GM18505 (cell line): ENCODE measurements around the gene SLAMF6.
"Not testable (repeated sequence)": the region's sequence is repeated elsewhere in the genome, so short reads cannot be mapped to it uniquely, and the experiment has no call there.

ENCODE experiments used
- ATAC-seq: cut with Tn5 transposase; IDR thresholded peaks from one replicate; pipeline ENCODE4 v1.9.1; 2021; ENCODE audit not compliant: unreplicated experiment
- POLR2A ChIP-seq: IDR thresholded peaks from 4 replicates; pipeline ENCODE4 v1.6.1; 2011; ENCODE audit warnings: borderline replicate concordance; ENCODE audit not compliant: insufficient read depth, insufficient read length; ENCODE audit errors: extremely low read depth

SLAMF6 gene

DNA sequence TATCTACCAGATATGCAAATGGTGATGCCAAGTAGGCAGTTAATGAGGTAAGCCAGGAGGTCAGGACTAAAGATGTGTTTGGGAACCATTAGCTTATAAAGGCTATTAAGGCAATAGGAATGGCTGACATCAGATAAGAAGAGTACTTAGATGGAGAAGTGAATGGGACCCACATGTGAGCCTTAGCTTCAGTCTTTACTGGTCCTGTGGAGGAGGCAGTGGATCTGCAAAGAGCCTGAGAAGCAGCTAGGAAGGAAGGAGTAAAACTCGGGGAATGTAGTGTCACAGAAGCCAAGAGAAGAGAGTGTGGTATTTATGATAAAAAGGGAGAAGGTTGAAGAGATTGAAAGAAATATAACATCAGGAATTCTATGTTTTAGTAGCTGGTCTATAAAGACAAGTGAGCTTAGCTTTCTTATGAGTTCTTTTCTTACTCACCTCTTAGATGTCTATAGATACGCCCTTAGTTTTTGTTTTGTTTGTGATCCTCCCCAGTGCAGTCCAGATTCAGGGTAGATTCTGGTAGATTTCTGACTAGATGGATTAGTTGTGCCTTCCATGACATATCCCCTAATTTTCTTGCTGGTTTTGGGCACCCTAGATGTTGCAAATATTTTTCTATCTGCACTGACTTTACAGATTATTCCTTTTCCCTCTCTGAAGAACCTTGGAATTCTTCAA, 39.4 kb downstream of the SLAMF6 start:
- TF ChIP-seq POLR2A = peak; percentile 39
- no peak for ATAC-seq

DNA sequence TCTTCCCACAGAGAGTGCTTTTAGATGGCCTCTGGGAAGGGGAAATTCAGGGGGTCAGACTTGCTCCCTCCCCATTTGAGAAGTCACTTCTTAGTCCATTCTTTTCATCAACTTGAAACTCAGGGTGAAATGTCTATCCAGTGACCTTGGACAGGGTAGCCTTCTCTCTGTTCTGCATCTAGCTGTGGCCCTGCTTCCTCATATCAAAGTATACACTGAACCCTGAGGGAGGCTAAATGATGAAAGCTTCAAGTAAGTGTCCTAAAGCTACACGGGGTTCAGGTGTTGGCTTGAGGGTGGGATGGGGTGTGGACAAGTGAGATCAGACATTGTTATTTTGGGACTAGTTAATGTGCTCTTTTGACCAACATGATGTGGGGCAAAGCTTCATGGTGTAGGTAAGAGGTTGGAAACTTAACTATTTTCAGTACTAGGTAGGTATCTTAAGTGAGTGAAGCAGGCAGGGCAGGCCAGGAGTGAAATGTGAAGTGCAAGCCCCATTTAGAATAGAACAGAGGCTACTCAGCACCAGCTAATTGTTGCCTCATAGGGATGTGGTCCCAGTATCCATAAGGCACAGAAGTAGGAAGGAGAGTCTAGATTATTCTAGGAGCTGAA, 41.0 kb downstream of the SLAMF6 start:
- TF ChIP-seq POLR2A = no peak
- no peak for ATAC-seq

DNA sequence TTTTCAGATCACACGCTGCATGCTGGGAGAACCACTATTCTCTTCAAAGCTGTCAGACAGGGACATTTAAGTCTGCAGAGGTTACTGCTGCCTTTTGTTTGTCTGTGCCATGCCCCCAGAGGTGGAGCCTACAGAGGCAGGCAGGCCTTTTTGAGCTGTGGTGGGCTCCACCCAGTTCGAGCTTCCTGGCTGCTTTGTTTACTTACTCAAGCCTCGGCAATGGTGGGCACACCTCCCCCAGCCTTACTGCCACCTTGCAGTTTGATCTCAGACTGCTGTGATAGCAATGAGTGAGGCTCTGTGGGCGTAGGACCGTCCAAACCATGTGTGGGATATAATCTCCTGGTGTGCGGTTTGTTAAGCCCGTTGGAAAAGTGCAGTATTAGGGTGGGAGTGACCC, 42.3 kb downstream of the SLAMF6 start:
- not testable (repeated sequence) for ATAC-seq

DNA sequence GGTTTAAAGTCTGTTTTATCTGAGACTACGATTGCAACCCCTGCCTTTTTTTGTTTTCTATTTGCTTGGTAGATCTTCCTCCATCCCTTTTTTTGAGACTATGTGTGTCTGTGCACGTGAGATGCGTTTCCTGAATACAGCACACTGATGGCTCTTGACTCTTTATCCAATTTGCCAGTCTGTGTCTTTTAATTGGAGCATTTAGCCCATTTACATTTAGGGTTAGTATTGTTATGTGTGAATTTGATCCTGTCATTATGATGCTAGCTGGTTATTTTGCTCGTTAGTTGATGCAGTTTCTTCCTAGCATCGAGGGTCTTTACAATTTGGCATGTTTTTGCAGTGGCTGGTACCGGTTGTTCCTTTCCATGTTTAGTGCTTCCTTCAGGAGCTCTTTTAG, 44.0 kb downstream of the SLAMF6 start:
- ATAC-seq = not testable (repeated sequence)

DNA sequence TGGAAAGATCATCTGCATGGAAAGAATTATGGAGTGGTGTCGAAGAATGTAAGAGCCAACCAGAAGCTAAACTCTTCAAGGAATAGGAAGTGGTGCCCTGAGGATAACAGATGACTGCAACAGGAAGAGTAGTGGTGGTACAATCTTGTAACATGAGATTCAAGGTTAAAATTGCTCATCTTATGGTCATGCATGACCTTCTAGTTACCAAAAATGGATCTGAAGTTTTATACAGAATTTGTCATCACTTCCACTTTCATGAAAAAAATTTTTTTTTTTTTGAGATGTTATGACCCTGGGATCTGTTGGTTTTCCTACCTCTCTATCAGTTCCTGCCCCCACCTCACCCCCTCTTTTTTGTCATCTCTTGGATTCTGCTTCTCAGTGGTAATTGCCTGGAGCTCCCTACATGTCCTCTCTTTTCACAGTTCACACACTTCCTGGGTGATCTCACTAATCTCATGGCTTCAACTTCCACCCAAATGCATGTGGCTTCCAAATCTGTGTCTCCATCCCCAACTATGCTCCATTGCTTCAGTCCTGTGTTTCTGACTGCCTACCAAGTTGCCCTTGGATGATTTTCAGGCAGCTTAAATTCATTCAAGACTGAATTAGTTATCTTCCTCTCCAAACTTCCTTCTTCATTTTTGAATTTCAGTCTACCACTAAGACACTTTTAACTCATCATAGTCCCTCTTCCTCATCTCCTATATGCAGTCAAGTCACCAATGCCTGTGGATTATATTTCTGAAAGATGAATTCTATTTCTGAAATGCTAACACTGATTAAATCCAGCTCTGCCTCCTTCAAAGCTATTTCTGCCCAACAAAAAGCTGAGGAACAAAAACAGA, 48.4 kb downstream of the SLAMF6 start:
- no peak for TF ChIP-seq POLR2A
- ATAC-seq = no peak

DNA sequence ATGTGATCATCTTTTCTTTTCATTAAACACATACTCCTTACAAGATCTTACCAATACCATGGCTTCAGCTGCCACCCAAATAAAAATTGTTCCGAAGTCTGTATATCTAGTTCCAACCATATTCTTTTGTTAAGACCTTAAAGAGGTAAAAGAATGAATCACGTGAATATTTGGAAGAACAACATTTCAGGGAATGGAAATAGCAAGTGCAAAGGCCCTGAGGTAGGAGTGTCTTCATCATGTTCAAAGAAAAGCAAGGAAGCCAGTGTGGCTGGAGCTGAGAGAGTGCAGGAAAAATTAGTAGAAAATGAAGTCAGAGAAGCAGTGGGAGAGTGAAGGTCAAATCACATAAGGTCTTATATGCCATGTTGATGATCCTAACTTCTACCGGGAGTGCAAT, 50.9 kb downstream of the SLAMF6 start:
- TF ChIP-seq POLR2A = no peak
- no peak for ATAC-seq

DNA sequence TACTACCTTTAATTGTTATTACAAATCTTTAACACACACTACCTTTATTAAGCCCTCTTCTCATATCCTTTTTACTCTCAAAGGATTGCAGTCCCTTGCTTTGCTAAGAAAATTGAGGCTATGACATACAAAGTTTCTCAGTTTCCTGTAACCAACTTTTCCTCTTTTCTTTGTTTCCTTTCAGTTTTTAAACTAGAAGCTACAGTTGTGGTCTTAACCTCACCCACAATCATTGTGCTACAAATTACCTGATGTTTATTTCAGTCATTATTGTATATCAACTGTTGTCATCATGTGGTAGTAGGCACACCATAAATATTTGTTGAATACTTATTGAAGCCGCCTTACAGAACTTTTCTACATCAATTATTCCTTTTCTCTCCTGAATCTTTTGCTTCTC, 51.8 kb downstream of the SLAMF6 start:
- no peak for ATAC-seq
- TF ChIP-seq POLR2A = no peak

DNA sequence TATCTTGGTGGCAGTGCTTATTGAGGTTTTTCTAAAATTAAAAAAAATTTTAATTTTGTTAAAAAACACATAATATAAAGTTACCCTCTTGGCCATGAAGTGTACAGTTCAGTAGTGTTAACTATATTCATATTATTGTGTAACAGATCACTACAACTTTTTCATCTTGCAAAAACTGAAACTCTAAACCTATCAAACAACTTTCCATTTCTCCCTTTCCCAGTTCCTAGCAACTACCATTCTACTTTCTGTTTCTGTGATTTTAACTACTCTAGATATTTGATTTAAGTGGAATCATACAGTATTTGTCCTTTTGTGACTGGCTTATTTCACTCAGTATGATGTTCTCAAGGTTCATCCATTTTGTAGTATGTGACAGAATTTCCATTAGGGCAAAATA, 55.5 kb downstream of the SLAMF6 start:
- TF ChIP-seq POLR2A = no peak
- ATAC-seq = no peak

DNA sequence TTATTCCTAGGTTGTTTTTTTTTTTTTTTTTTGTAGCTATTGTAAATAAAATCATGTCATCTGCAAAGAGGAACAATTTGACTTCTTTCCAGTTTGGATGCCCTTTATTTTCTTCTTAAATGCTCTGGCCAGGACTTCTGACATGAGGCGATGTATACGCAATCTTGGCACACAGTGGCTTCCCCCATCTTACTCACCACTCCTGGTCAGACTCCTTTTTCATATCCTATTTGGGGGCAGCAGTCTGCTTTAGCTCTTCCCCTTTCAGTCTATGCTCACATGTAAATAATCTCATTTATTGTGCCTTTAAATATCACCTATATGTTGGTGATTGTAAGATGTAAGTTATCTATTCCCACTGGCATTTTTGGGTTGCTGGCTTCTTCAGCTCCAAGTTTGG, 56.1 kb downstream of the SLAMF6 start:
- TF ChIP-seq POLR2A = no peak
- no peak for ATAC-seq

DNA sequence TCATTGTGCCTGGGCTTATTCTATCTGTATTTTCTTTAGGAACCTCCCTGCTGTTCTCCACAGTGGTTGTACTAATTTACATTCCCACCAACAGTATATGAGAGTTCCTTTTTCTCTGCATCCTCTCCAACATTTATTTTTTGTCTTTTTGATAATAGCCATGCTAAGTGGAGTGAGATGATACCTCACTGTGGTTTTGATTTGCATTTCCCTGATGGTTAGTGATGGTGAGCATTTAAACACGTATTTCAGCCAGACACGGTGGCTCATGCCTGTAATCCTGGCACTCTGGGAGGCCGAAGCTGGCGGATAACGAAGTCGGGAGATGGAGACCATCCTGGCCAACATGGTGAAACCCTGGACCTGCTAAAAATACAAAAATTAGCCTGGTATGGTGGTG, 57.9 kb downstream of the SLAMF6 start:
- no peak for ATAC-seq
- no peak for TF ChIP-seq POLR2A

DNA sequence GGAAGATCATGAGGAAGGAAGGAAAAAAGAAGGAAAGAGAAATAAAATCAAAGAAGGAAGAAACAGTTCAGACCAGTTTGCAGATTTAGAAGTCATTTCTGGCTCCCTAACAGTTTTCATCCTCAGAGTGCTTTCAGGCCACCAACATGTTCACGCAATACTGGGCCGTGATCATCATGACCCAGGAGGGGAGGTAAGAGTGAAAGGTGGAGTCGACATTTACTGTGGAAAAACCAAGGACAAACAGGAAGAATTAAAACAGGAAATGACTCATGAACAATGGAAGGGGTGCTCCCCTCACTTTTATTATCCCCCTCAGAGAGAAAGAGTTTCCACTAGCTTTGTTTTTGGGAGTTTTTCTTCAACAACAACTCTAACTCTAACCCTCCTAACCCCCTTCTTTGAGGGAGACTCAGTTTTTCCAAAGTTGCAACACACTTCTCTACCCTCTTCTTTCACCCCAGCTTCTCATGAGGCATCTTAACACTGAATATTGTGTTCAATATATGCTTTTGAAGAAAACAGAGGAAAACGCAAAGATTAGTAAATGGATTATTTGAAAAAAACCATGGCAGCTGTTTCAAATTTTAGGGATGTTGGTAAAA, 62.3 kb downstream of the SLAMF6 start:
- no peak for ATAC-seq
- TF ChIP-seq POLR2A = no peak

DNA sequence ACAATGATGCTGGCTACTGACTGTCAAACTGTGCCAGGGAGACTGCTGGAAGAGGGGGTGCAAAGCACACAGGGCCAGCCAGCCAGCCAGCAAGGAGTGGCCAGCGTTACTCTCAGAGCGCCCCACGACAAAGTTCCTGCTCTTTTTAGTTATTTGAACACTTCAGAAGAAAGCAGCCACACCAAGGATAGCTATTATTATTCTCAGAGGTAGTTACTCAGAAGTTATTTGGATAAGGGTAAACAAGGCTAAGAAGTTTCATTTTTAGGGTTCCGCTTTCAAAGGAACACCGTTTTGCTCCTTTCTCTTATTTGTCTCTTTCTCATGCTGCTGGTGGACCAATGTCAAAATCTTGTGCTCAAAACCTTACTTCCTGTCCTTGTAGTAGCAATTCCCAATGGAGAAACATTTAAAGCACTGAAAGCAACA, 62.8 kb downstream of the SLAMF6 start:
- ATAC-seq = peak; percentile 44

DNA sequence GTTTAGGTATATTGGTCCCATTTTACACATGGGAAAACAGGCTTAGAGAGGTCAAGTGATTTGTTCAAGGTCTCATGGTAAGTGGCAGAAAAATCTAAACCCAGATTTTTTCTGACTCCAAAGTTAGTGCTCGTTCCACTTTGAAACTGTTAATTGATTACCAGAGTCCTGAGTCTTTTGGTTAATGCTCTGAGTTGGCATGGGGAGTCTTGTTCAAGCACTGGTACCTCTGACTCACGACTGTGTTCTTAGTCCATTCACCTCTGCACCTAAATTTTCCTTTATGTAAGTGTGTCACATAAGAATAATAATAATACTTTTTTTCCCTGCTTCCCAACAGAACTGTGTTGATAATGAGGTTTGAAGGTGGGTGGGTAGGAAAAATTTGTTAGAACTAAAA, 63.4 kb downstream of the SLAMF6 start:
- TF ChIP-seq POLR2A = no peak
- no peak for ATAC-seq

More for the DNA sequence above, 62.8 kb downstream of the SLAMF6 start:
- TF ChIP-seq POLR2A = peak; percentile 31

DNA sequence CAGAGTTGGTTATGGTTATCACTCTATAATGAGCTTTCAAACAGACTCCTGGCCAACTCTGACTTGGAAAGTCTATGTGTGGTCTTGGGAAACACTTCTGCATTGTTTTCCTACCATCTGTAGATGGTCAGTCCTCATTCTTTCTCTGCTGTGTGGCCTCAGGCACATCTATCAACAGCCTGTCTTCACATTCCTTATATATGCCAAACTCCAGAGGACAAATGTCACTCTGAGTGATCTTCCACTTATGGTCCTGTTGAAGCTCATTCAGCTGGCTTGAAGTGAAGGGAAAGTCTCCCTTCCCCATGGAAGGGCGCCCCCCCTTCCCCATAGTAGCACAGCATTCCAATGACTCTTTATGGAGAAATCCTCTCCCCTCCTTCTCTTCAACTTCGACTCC, 64.0 kb downstream of the SLAMF6 start:
- no peak for ATAC-seq

DNA sequence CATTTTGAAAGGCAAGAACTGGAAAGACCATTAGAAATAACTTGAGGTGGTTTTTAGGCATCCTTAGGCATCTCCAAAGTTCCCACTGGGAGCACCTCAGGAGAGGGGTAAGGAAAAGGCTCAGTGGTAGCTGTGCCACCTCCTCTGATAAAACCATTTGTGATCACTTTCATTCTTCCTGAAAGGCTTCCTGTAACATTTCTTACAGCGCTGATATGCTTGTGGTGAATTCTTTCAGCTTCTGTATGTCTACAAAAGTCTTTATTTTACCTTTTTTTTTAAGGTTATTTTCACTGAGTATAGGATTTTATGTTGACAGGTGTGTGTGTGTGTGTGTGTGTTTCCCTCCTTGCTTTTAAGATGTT, 67.9 kb downstream of the SLAMF6 start:
- no peak for ATAC-seq
- TF ChIP-seq POLR2A = no peak

More for the DNA sequence above, 64.0 kb downstream of the SLAMF6 start:
- TF ChIP-seq POLR2A = no peak
